ENCODE results near the gene NHERF1.

The NHERF1 gene

DNA sequence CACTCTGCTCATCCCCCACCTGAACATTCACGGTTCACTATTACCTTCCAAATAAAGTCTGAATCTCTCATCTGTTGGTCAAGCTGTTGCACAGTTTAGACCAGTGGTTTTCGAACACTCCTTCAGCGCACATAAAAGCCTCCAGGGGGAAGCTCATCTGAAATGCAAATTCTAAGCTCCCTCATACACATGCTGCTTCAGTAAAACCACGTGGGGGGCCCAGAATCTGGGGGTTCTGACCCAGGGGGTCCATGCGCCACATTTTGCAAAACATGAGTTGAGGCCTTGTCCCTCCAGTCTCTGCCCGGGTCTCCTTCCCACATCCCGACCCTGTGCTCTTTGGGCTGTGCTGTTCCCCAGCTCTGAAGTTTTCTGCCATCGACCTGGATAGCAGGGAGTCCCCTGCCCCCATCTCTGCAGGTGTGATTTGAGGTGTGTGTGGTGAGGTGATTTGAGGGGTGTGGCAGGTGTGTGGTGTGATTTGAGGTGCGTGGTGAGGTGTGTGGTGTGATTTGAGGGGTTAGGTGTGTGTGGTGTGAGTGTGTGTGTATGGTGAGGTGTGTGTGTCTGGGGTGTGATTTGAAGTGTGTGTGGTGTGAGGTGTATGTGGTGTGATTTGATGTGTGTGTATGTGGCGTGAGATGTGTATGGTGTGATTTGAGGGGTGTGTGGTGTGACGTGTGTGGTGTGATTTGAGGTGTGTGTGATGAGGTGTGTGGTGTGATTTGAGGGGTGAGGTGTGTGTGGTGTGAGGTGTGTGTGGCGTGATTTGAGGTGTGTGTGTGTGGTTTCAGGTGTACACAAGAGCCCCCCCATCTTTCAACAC is 16.2 kb upstream of the NHERF1 start:
- DNase-seq (ENCODE audit: low read depth in 2 of 2), result no peak

DNA sequence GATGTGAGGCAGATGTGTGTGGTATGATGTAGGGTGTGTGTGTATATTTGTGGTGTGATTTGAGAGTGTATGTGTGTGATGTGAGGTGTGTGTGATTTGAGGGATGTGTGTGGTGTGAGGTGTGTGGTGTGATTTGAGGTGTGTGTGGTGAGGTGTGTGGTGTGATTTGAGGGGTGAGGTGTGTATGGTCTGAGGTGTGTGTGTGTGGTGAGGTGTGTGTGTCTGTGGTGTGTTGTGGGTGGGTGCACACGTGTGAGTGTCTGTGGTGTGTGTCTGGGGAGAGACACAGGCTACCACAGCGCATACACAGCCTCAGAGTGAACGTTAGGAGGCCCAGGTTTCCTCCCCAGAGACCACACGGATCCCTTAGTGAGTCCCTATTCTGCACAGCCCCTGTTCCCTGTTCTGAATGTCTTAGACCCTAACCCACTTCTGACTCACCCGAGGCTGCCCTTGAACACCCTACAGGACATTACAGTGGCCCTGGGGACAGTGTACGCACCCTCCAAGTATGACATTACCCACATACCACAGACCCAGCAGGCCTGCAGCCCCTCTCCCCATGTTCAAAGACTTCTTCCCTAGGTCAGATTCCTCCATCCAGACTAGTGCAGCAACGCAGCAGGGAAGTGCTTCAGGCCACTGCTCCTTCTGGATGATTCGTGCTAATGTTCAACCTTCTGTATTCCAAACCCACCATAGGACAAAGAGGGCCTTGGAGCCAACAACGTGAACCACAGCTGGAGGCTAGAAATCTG is 14.9 kb upstream of the NHERF1 start:
- no peak for DNase-seq (ENCODE audit: low read depth in 2 of 2)

DNA sequence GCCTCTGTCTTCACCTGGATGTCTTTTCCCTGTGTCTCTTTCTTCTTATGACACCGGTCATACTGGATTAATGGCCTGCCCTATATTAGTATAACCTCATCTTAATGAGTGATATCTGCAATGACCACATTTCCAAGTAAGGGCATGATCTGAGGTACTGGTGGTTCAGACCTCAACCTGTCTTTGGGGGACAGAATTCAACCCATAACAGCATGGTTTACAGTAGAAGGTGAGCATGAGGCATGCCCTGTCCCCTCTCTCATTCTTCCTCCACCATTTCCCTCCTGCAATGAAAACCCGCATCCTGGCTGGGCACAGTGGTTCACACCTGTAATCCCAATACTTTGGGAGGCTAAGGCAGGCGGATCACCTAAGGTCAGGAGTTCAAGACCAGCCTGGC is 14.2 kb upstream of the NHERF1 start:
- DNase-seq (ENCODE audit: low read depth in 2 of 2), result no peak

DNA sequence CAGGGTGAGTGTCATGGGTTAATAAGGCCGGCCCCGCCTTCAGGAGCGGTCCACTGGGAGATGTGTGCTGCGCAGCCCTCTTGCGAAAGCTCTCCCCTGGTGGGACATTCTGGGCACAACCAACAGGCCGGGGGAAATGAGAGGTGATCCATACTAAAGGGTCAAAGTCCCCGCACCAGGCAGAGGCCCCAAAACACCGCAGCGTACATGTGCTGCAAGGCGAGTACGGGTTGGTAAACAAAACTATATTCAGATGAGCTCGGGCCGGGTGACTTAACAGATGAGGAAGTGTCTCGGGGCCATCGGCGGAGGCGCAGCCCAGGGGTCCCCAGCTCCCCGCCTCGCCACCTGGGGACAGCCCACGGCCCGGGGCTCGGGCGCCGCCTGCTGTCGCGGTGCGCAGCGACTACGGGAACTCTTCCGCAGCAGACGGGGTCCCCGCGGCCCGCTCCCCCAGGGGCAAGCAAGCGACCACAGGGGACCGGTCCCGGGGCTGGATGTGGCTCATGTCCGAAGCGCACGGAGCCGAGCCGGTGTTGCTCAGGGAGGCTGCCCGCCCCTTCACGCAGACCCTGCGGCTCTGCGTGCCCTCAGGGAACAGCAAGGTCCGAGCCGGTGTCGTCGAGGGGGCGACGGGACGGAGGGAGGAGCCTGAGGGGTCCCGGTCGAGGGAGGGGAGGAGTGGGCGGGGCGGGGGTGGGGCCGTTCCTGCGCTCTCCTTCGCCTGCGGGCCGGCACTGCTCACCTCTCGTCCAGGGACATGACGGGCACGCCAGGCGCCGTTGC is 11.7 kb upstream of the NHERF1 start, which contains the start of gene RAB37:
RAB37 (plus strand) TSS at position 744 of the 786 bp plus-strand sequence; CDS start at position 761, 17 bp downstream.
- DNase-seq (ENCODE audit: low read depth in 2 of 2), result no peak

DNA sequence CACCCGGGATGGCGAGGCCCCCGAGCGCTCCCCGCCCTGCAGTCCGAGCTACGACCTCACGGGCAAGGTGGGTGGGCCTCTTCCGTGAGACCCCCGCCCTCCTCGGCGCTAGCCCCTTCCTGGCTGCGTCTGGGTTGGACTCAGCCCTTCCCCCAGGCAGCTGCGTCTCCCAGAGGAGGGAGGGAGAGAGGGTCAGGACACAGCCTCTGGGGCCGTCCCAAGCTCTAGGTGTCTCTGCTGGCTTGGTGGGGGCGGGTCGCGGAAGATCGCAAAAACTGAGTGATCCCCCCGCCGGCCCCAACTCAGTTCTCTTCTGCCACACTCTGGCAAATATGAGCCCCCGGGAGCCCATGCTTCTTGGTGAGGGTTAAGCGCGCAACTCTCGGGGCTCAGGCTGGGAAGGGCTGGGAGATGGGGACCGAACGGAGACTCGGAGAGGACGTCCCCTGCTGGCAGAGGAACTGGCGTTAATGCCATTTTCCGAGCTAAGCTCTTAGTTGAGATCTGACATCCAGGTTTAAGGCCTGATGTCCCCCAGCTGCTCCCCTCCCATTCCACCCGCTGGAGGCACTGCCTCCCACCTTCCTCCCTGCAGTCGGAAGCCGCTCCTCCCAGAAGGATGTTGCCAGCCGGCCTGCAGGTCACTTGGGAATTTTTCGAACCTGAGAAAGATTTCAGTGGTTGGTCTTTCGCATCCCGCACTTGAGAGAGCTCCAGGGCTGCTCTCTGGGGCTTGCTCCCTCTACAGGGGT is 11.0 kb upstream of the NHERF1 start:
- no peak for DNase-seq (ENCODE audit: low read depth in 2 of 2)

GRCh38 chr17:74738051-74738996 is 10.1 kb upstream of the NHERF1 start:
- DNase-seq (ENCODE audit: low read depth in 2 of 2), result peak; percentile 76 to 79

- no peak for DNase-seq (ENCODE audit: low read depth in 2 of 2)
Observed at GRCh38 chr17:74739227-74739831, 9.1 kb upstream of the NHERF1 start.

GRCh38 chr17:74740173-74740572 is 8.3 kb upstream of the NHERF1 start:
- DNase-seq (ENCODE audit: low read depth in 2 of 2), result no peak

DNA sequence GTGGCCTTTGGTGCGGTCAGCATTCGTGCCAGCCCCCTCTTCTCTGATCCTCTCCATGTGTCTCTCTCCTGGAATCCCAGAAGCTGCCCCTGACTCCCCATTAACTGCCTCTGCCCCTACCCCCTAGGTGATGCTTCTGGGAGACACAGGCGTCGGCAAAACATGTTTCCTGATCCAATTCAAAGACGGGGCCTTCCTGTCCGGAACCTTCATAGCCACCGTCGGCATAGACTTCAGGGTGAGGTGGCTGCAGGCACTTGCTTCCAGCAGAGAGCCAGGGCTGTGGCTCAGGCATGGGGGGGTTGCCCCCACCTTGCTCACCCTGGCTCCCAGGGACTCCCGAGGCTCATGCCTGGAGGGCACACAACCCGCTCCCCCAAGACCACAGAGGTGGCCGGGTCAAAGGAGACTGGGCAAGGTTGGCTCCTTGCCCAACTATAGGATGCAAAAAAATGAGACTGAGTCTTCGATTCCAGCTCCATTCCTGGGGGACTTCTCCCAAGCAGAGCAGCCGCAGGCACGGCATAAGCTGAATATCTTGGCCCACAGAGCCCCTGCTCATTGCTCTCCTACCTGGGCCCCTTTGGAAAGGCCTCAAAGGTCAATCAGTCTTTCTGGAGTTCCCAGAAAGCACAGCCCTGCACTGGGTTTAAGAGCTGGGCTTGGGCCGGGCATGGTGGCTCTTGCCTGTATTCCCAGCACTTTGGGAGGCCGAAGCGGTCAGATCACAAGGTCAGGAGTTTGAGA is 7.6 kb upstream of the NHERF1 start:
- no peak for DNase-seq (ENCODE audit: low read depth in 2 of 2)

- DNase-seq (ENCODE audit: low read depth in 2 of 2), result peak in 1 of 2 donors; percentile 42
Observed at GRCh38 chr17:74742153-74742515, 6.3 kb upstream of the NHERF1 start.

- no peak for DNase-seq (ENCODE audit: low read depth in 2 of 2)
Observed at GRCh38 chr17:74742978-74743545, 5.4 kb upstream of the NHERF1 start.

DNA sequence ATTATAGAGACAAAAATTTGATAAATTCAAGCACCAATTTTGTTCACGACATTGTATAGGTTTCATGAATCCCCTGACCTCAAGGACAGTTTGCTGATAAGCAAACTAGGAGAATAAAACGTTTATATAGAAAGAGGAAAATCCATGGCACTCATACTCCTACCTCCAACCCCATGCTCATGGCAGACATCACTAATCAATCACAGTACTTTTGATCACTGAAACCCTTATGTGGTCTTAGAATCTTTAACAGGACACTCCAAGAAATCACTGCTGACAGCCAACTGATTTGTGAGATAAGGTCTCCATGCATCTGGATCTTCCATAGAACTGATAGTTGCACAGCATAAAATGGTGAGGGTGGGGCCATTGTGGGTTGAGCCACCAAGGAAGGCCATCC is 4.7 kb upstream of the NHERF1 start:
- no peak for DNase-seq (ENCODE audit: low read depth in 2 of 2)

GRCh38 chr17:74744349-74744713 is 4.1 kb upstream of the NHERF1 start:
- no peak for DNase-seq (ENCODE audit: low read depth in 2 of 2)

- peak; percentile 70 to 75 for DNase-seq (ENCODE audit: low read depth in 2 of 2)
Observed at GRCh38 chr17:74744714-74745547, 3.5 kb upstream of the NHERF1 start.

GRCh38 chr17:74745548-74746177 is 2.8 kb upstream of the NHERF1 start:
- DNase-seq (ENCODE audit: low read depth in 2 of 2), result no peak

DNA sequence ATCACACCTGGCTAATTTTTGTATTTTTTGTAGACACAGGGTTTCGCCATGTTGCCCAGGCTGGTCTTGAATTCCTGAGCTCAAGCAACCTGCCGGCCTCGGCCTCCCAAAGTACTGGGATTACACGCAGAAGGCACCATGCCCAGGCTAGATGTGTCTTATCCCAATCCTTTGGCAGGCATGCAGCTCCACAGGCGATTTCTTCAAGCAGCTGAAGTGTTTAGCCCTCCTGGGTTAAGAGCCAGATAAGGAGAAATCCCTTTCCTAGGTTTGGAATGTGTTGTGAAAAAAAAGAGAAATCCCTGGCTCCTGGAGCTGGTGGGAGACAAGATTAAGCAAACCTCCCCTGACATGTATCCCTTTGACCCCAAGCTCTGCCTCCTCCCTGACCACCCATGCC is 2.1 kb upstream of the NHERF1 start:
- DNase-seq (ENCODE audit: low read depth in 2 of 2), result no peak

DNA sequence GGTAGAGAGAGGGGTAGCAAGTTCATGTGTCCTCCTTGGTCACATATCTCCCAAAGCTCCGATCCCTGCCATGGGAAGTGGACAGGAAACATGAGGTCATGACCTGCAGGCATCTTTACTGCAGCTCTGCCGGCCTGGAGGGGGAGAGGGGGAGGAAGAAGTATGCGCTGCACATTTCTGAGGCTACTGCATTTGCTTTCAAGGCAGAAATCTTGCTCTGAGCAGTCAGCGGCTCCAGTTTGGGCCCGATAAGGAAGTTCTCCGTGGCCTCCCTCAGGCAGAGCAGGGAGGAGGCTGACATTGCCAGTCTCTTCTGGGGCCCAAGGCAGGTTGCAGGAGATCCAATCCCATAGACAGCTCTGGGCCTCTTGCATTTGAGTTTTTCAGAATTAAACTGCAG is 1.5 kb upstream of the NHERF1 start:
- no peak for DNase-seq (ENCODE audit: low read depth in 2 of 2)

GRCh38 chr17:74748279-74748528 is 224 bp upstream of the NHERF1 start:
- DNase-seq (ENCODE audit: low read depth in 2 of 2), result no peak
